Measurements from ENCODE around the gene C9orf153.
"Not testable (repeated sequence)": the region's sequence is repeated elsewhere in the genome, so short reads cannot be mapped to it uniquely, and the experiment has no call there.

C9orf153 gene

DNA sequence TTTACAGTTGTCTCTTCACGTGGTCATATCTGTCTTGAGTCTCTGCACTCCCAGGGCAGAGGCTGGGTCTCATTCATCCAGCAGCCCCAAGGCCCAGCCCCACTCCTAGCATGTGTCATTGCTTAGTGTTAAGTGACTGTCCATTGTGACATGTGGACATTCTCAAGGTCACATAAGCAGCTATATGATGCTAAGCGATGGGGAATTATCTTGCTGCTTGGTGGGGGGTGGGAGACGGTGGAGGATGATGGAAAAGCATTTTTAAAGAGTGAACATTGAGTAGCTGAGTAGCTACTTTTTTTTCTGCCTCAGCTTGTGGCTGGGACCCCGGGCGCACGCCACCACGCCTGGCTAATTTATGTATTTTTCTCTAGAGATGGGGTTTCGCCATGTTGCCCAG, at the start of gene C9orf153:
C9orf153 (minus strand) TSS at position 101 of the 400 bp plus-strand sequence. CDS start 30,054 bp downstream, outside the sequence.
- no peak for DNase-seq

DNA sequence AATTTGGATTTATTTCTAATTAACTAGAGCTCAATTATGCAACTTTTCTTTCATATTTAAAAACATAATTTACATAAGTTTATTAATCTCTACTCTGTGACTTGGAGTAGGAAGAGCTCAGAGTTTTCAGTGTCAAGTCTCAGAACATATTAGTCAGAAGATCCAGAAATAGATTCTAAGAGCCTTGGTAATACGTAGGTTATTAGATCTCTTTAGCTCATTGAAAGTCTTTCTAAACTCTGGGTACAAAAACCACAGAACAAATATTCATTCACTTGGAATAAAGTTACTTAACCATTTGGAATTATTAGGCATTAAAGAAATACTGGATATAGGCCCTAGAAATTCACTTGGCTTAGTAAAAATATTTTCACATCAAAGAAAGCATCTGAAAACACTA, 49.2 kb upstream of the C9orf153 start:
- DNase-seq, result no peak

DNA sequence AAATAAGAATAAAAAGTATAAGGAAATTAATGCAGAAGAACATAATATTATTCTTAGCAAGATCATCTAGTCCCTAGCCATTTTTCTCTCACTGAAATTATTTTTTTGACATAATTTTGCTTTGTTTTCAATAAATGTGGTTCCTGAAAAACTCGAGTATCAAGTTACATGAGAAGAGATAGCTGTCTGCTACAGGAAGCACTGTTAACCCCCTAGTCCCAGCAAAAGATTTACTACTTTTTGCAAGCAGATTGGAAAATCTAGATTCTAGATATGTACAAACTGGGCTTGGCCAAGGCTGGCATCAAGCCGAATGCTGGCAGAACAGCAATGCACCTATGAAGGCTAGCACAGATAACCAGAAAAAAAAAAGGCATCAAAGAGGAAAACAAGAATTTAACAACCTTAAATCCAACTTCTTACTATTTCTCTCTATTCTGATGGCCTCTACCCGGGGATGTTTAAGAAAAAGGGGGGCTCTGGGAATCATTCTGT, 44.8 kb upstream of the C9orf153 start:
- DNase-seq, result no peak

GRCh38 chr9:86303316-86303975, 44.0 kb upstream of the C9orf153 start:
- no peak for DNase-seq

- no peak for DNase-seq
Observed at GRCh38 chr9:86301686-86302085, 42.2 kb upstream of the C9orf153 start.

GRCh38 chr9:86300701-86301100, 41.2 kb upstream of the C9orf153 start:
- no peak for DNase-seq

- no peak for DNase-seq
Observed at GRCh38 chr9:86298873-86299272, 39.4 kb upstream of the C9orf153 start.

DNA sequence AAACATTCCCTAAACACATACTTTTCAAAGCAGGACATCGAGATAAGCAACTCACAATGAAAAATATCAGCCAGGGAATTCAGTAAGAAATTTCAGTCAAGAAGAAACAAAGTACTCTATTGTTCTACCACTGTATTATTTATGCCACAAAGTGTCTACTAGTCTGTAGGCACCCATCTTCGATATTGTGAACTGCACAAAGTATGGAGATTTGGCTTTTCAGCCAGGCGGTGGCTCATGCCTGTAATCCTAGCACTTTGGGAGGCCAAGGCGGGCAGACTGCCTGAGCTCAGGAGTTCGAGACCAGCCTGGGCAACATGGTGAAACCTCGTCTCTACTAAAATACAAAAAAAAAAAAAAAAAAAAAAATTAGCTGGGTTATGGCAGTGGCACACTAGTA, 30.9 kb upstream of the C9orf153 start:
- DNase-seq, result not testable (repeated sequence)

DNA sequence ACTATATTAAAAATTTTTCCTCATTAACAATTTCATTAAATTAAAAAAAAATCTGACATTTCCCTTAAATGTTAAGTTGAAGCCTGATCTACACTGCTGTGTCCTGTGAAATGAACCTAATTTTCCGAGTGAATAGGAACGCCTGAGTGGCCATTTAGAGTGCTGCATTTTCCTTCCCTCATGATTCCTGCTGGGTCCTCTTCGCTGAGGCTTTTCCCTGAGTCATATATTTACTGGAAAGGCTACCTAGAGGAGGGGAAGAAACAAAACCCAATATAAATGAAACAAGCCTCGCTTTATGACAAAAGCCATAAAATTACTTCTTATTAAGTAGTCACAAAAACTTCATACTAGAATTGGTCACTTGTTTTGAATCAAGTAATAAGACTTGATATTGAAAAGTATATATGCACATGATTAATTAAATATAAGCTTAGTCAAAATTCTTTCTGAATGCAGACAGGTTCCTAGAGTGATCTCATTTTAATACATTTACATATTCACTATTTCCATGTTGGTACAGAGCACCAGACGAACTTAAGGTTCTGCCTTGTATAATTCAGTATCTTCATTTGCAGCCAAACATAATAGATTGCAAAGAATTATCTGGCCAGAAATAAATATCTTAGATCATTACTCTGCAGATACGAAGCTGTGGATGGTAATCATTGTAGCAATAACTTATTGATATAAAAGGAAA, 29.2 kb upstream of the C9orf153 start:
- DNase-seq, result no peak

DNA sequence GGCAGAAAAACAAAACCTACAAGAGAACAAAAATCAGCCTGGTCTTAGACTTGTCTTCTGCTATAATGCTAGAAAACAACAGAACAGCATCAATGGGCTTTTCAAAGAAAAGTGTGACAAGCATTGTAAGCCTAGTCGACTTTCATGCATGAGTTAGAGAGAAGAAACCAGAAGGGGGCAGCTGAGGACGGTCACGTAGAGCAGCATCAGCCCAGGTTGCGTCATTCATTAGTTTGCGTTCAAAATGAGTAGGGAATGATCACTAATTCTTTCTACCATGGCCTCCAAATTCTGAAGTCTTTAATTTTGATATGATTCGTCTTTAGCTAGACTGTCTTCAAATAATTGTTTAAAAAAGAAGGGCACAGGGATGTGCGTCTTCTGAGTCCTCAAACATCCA, 27.6 kb upstream of the C9orf153 start:
- DNase-seq, result peak; percentile 34 to 47

- DNase-seq, result no peak
Observed at GRCh38 chr9:86286278-86286677, 26.8 kb upstream of the C9orf153 start.

DNA sequence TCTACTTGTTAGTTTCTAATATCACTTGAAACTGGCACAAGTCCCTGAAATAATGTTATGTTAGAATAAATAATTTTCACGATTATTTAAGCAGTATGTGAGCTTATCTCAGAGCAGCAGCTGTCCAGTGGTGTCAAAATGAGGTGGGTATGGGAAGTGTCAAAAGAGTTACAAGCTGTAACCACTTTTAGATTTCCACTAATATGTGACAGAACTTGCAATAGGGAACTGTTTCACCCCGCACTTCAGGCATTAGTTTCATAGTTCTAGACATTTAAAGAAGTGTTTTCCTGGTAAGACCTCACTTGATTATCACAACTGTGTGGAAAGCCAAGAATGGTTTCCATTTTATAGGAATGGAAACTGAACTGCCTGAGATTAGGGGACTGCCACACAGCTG, 25.8 kb upstream of the C9orf153 start:
- no peak for DNase-seq

- no peak for DNase-seq
Observed at GRCh38 chr9:86282979-86283535, 23.6 kb upstream of the C9orf153 start.

- DNase-seq, result peak; percentile 91 to 93
Observed at GRCh38 chr9:86282077-86282978, 22.9 kb upstream of the C9orf153 start, which contains the start of gene ISCA1. Gene ISCA1, minus strand, starts transcription at chr9:86282538. Its CDS starts 80 bp downstream, at chr9:86282458.

GRCh38 chr9:86281593-86282076, 22.2 kb upstream of the C9orf153 start:
- DNase-seq, result peak in 1 of 2 experiments; percentile 38

- DNase-seq, result no peak
Observed at GRCh38 chr9:86280580-86280979, 21.1 kb upstream of the C9orf153 start.

GRCh38 chr9:86279839-86280238, 20.4 kb upstream of the C9orf153 start:
- DNase-seq, result no peak

DNA sequence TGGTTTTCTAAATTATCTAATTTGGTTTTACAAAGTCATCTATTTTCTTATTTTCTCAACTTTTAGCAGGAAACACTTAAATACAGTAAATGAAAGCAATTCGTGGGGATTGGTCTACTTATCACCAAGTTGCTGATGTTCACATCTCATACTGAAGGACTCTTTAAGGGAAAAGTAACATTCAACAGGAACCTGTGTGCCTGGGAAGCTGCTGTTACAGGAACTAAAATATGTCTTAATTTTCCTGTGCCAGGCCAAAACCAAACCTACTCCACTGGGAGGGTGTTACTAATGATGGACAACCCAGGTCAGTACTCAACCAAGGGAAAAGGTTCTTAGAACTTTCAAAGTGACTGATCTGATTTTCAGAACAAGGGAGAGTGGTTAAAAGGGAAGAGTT, 17.6 kb upstream of the C9orf153 start:
- no peak for DNase-seq

GRCh38 chr9:86275962-86276361, 16.5 kb upstream of the C9orf153 start:
- DNase-seq, result no peak

DNA sequence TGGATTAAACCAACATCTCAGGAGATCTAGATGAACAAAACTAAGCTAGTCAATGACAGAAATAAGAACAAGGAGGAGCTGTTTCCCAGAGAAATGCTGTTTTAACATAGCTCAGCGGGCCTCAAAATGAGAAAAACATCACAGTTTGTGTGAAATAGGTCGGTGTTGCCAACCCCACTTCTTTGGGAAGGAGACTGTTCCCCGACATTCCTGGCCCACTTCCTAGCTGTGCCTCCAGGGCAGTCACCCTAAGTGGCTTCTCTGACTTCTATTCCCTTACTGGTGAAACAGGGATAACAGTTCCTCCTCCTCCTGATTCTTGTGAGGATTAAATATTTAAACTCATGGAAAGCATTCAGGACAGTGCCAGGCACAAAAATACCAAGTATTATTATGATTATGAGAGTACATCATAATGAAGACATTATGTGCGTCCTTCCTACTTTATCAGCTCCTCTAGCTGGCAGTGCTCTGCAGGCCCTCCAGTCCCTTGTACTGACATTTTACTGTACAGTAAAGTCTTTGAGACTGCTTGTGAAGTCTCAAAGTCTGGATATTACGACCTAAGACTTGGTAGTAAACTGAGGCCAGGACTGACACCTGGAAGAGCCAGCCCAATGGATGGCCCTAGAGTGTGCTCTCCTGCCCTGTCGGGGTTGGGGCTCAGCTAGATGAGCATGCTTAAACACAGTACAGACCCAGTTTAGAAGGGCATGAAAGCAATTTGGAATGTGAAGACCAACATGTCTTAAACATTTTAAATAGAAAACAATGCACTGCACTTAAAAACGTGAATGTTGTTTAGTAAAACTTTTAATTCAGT, 15.6 kb upstream of the C9orf153 start:
- DNase-seq, result no peak

DNA sequence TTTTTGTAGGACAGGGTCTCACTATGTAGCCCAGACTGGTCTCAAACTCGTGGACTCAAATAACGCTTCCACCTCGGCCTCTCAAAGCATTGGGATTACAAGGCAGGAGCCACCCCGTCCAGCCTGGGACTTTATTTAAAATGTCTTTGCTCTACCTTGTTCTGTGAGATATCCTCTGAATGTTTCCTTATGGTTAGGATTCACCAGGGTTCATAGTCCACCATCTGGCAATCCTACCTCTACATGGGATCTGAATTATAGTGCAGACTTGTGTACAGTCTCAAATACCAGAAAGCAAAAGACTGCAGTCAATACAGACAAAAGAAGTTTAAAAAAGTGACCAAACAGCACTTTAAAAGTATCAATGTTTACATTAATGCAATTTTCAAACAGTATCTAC, 12.8 kb upstream of the C9orf153 start:
- no peak for DNase-seq

DNA sequence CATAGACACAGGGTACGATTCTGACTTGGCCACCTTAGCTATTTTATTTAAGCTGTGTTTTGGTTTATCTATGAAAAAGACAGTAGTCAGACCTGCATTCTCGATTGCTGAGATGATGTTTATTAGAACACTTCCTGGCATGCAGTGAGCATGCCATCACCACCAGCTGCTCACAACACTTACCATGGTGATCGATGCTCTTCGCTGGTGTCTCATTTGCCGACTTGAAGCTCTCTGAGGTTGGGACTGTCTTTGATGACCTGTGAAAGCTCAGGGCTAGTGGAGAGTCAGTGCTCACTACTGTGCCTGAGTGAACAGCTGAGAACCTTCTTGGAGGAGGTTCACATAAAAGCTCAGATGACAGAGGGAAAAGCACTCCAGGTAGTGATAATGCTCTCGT, 4.4 kb upstream of the C9orf153 start:
- no peak for DNase-seq
